Nephron progenitor cell (in vitro differentiated cells): ENCODE measurements around the gene PARD3.

ENCODE experiments used
- DNase-seq: peaks from one replicate; pipeline ENCODE4 v3.0.0; 2021
- H3K27ac Mint-ChIP-seq: 2 replicates; pipeline ENCODE4 v1.8.0; 2021; ENCODE audit warnings: mild to moderate bottlenecking, moderate library complexity, mixed read lengths
- H3K27me3 Mint-ChIP-seq: 2 replicates; pipeline ENCODE4 v1.8.0; 2021; ENCODE audit warnings: mild to moderate bottlenecking, low read depth, mixed read lengths; ENCODE audit not compliant: poor library complexity
- H3K36me3 Mint-ChIP-seq: 2 replicates; pipeline ENCODE4 v1.8.0; 2021; ENCODE audit warnings: low read depth, mixed read lengths
- H3K4me1 Mint-ChIP-seq: 2 replicates; pipeline ENCODE4 v1.8.0; 2021; ENCODE audit warnings: mixed read lengths
- H3K4me3 Mint-ChIP-seq: 2 replicates; pipeline ENCODE4 v1.8.0; 2021; ENCODE audit warnings: mild to moderate bottlenecking, moderate library complexity, mixed read lengths
- H3K9me3 Mint-ChIP-seq: 2 replicates; pipeline ENCODE4 v1.8.0; 2021; ENCODE audit warnings: mild to moderate bottlenecking, moderate library complexity, mixed read lengths
- TF ChIP-seq, protein P1 (sequence below): fragments of 200-600 bp; sonication (generic); IDR thresholded peaks from 2 replicates; pipeline ENCODE4 v1.5.0; 2021; ENCODE audit warnings: antibody characterized with exemption

The PARD3 gene

DNA sequence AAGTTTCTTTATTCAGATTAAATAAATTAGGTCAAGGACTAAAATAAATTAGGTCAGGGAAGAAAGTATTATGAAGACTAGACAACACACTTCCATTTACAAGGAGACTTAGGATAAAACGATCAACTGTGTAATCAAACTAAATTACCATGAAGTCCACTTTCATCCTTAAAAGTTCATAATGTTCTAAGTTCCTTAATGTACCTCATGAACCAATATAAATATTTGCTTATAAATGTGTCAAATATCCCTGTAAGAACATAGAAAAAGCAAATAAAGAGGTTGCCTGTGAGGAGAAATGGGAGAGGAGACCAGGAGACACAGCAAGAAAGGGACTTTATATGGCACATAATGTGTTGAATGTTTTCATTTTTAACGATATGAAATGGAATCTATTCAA, 345.6 kb downstream of the PARD3 start:
- H3K27me3 Mint-ChIP-seq = no peaks in the 10 kb centered on the region
- no peak overlapping the region for H3K4me3 Mint-ChIP-seq
- no peak overlapping the region for H3K27ac Mint-ChIP-seq
- no peak for DNase-seq
- H3K4me1 Mint-ChIP-seq = peaks cover 5% of the 10 kb centered on the region
- H3K36me3 Mint-ChIP-seq = peaks cover 23% of the 10 kb centered on the region
- TF ChIP-seq, protein P1, sequence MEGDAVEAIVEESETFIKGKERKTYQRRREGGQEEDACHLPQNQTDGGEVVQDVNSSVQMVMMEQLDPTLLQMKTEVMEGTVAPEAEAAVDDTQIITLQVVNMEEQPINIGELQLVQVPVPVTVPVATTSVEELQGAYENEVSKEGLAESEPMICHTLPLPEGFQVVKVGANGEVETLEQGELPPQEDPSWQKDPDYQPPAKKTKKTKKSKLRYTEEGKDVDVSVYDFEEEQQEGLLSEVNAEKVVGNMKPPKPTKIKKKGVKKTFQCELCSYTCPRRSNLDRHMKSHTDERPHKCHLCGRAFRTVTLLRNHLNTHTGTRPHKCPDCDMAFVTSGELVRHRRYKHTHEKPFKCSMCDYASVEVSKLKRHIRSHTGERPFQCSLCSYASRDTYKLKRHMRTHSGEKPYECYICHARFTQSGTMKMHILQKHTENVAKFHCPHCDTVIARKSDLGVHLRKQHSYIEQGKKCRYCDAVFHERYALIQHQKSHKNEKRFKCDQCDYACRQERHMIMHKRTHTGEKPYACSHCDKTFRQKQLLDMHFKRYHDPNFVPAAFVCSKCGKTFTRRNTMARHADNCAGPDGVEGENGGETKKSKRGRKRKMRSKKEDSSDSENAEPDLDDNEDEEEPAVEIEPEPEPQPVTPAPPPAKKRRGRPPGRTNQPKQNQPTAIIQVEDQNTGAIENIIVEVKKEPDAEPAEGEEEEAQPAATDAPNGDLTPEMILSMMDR = no peak
- H3K9me3 Mint-ChIP-seq = no peaks in the 10 kb centered on the region

DNA sequence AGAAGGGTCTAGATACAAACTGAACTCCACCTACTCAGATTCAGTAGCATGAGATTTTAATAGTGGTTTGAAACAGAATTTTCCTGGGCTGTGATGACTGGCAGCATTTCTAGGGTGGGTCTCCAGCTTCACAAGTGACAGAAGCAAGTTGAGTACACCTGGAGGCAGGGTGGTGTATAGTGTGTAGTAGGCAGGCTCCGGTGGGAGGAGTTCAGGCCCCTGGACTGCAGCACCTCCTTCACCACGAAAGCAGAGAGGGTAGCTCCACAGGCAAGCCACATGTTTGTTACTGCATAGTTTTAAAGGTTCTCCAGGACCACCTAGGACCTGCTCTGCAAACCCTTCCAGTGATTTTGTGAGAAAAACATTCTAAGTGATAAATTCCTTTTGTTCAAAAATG, 347.2 kb downstream of the PARD3 start:
- TF ChIP-seq, protein P1 = no peak
- Mint-ChIP-seq H3K27ac (no peak overlapping the region), H3K4me3 (no peak overlapping the region), H3K9me3 (no peaks in the 10 kb centered on the region), H3K27me3 (no peaks in the 10 kb centered on the region), H3K4me1 (peaks cover 5% of the 10 kb centered on the region), H3K36me3 (peaks cover 23% of the 10 kb centered on the region)
- no peak for DNase-seq

DNA sequence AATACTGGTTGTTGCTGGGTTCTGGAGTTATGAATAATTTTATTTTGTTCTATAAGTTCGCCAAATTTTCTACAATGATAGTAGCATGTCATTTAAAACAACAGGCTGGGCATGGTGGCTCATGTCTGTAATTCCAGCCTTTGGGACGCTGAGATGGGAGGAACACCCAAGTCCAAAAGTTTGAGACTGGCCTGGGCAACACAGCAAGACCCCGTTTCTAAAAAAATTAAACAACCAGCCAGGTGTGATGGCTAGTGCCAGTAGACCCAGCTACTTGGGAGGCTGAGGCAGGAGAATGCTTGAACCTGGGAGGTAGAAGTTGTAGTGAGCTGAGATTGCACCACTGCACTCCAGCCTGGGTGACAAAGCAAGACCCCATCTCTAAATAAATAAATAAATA, 347.7 kb downstream of the PARD3 start:
- Mint-ChIP-seq H3K36me3 (peaks cover 23% of the 10 kb centered on the region), H3K27me3 (no peaks in the 10 kb centered on the region), H3K4me1 (peaks cover 5% of the 10 kb centered on the region), H3K9me3 (no peaks in the 10 kb centered on the region), H3K4me3 (no peak overlapping the region), H3K27ac (no peak overlapping the region)
- no peak for DNase-seq
- TF ChIP-seq, protein P1 = no peak

DNA sequence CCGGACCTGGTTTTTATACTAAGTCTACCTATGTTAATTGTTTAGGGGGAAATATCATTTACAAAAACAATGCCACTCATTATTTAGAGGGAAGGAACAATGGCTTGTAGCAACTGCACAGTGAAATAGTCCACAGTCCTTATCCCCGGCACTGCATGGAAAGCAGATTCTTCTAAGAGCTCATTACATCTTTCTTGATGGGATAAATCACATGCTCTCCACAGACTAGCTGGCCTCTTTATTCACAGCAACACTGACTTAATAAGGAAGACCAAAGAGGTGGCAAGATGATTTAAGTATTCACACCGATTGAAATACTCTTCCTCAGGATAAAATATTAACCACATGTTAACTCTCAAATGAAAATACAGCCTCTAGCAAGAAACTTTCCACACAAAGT, 349.4 kb downstream of the PARD3 start:
- no peak overlapping the region for H3K4me3 Mint-ChIP-seq
- peaks cover 23% of the 10 kb centered on the region for H3K36me3 Mint-ChIP-seq
- no peaks in the 10 kb centered on the region for H3K27me3 Mint-ChIP-seq
- TF ChIP-seq, protein P1 = no peak
- no peak for DNase-seq
- H3K27ac Mint-ChIP-seq = no peak overlapping the region
- peaks cover 5% of the 10 kb centered on the region for H3K4me1 Mint-ChIP-seq
- H3K9me3 Mint-ChIP-seq = no peaks in the 10 kb centered on the region

DNA sequence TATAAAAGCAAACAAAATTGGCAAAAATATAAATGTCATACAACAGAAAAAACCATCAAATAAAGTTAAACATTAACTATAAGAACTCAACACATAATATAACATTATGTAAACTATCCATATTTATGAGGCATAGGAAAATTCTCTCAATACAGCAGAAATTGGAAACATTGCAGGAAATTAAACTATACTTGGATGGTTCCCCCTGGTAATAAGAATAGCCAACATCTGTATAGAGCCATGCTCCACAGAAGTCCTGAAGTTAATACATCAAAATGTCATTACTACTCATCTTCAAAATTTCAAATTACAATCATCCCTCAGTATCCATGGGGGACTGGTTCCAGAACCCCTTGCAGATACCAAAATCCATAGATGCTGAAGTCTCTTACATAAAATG, 350.5 kb downstream of the PARD3 start:
- H3K27me3 Mint-ChIP-seq = no peaks in the 10 kb centered on the region
- peaks cover 18% of the 10 kb centered on the region for H3K36me3 Mint-ChIP-seq
- H3K9me3 Mint-ChIP-seq = no peaks in the 10 kb centered on the region
- no peaks in the 10 kb centered on the region for H3K4me1 Mint-ChIP-seq
- TF ChIP-seq, protein P1 = no peak
- no peak for DNase-seq
- no peak overlapping the region for H3K27ac Mint-ChIP-seq
- no peak overlapping the region for H3K4me3 Mint-ChIP-seq

DNA sequence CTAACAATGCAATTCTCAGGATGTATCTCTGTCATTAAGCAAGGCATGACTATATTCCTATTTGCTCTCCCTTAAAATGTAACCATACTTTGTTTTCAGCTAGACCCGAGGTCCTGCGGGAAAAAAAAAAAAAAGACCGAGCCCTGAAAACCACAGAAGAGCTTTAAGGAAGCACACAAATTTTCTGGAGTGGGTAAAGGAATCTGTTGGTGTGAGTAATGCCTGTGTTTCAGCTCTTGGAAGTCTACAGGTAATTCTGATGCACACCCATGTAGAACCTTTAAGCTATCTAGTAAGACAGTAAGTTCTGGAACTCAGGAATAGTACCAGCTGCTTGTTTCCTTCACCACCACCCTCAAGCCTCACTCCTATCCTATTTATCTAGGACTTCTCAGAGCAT, 351.1 kb downstream of the PARD3 start:
- Mint-ChIP-seq H3K4me3 (no peak overlapping the region), H3K27me3 (no peaks in the 10 kb centered on the region)
- TF ChIP-seq, protein P1 = no peak

More for the DNA sequence above, 351.1 kb downstream of the PARD3 start:
- no peaks in the 10 kb centered on the region for H3K9me3 Mint-ChIP-seq
- peaks cover 13% of the 10 kb centered on the region for H3K36me3 Mint-ChIP-seq
- H3K27ac Mint-ChIP-seq = no peak overlapping the region
- DNase-seq = no peak
- H3K4me1 Mint-ChIP-seq = no peaks in the 10 kb centered on the region
